ENCODE data around the gene CHST11. TPM values are rescaled to one million over a fixed set of nuclear protein-coding genes. Genes with fewer than 3 reads are reported as not detected.

Gene CHST11
- polyA plus RNA-seq, 1 donor (not counting 4 experiments of a cell fraction or from before 2014, with no cell fraction given), result 11.9 TPM

DNA sequence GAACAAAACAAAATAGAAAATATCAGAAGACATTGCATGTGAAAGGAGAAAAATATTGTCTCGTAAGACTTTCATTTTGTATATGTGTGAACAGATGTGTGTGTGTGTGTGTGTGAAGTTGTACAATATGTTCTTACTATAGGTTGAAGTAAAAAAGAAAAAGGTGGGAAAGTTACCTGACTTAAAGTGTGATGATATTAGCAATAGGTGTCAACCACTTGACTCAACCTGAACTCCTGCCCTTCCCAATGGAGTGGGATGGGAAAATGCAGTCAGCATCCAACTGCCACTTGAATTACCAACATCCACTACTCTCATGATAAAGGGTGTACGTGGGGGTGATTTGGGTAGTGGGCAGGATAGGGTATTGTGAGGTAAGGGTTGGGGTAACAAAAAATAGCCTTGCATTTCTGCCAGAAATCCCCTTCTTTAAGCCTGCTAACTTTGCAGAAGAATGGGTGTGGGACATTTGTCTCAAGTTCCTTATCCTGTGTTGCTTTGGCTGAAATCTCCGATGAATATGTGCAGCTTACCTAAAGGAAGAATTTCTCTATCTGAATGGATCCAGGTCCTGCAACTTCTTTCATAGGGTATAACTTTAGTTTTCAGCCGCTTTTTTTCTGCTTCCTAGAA lies 181.6 kb downstream of the CHST11 start:
- Histone ChIP-seq H3K9me3 (ENCODE audit: control insufficient read depth, low read depth, low read length) (no peaks in the 10 kb centered on the region), H3K9me1 (ENCODE audit: control insufficient read depth, extremely low read depth, insufficient read depth, low read length) (no peaks in the 10 kb centered on the region), H4K20me1 (ENCODE audit: control insufficient read depth, extremely low read depth, insufficient read depth, low read length) (no peaks in the 10 kb centered on the region), H3K79me2 (ENCODE audit: control insufficient read depth, insufficient read depth, low read length) (no peaks in the 10 kb centered on the region), H3K27me3 (ENCODE audit: control insufficient read depth, extremely low read depth, insufficient read depth, low read length) (no peaks in the 10 kb centered on the region), H2AFZ (ENCODE audit: control insufficient read depth, low read length) (no peak overlapping the region), H3K4me1 (ENCODE audit: control insufficient read depth, extremely low read depth, insufficient read depth, low read length) (no peaks in the 10 kb centered on the region), H3K27ac (ENCODE audit: control insufficient read depth, insufficient read depth, low read length) (no peak overlapping the region), H3K9ac (ENCODE audit: control insufficient read depth, extremely low read depth, insufficient read depth, low read length) (no peak overlapping the region), H3K4me2 (ENCODE audit: control insufficient read depth, extremely low read depth, insufficient read depth, low read depth, low read length) (no peak overlapping the region), H3K4me3 (ENCODE audit: control insufficient read depth in 2 of 3, extremely low read depth in 1 of 3, insufficient read depth in 2 of 3, low read depth in 1 of 3, low read length in 3 of 3) (no peak overlapping the region), H3K36me3 (ENCODE audit: control insufficient read depth in 2 of 2, extremely low read depth in 1 of 2, insufficient read depth in 2 of 2, low read length in 2 of 2) (no peaks in the 10 kb centered on the region)
- TF ChIP-seq, protein P1, sequence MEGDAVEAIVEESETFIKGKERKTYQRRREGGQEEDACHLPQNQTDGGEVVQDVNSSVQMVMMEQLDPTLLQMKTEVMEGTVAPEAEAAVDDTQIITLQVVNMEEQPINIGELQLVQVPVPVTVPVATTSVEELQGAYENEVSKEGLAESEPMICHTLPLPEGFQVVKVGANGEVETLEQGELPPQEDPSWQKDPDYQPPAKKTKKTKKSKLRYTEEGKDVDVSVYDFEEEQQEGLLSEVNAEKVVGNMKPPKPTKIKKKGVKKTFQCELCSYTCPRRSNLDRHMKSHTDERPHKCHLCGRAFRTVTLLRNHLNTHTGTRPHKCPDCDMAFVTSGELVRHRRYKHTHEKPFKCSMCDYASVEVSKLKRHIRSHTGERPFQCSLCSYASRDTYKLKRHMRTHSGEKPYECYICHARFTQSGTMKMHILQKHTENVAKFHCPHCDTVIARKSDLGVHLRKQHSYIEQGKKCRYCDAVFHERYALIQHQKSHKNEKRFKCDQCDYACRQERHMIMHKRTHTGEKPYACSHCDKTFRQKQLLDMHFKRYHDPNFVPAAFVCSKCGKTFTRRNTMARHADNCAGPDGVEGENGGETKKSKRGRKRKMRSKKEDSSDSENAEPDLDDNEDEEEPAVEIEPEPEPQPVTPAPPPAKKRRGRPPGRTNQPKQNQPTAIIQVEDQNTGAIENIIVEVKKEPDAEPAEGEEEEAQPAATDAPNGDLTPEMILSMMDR (optimal IDR thresholded peaks at IDR 0.05 in 1 of 3, IDR thresholded peaks at IDR 0.05 in 1 of 3, conservative IDR thresholded peaks at IDR 0.05 in 1 of 3; ENCODE audit: extremely low read depth in 1 of 3, insufficient read depth in 2 of 3, low read length in 3 of 3), result no peak
- TF ChIP-seq EZH2 (IDR thresholded peaks at IDR 0.05; ENCODE audit: low read length), result no peak
- DNase-seq (ENCODE audit: low read depth, low spot score), result no peak
- no peak for FAIRE-seq
- dilution Hi-C loops (cut with MboI; ENCODE audit: extremely low pct_ligation_motif_present, low sequenced_read_pairs), result no loop called here

DNA sequence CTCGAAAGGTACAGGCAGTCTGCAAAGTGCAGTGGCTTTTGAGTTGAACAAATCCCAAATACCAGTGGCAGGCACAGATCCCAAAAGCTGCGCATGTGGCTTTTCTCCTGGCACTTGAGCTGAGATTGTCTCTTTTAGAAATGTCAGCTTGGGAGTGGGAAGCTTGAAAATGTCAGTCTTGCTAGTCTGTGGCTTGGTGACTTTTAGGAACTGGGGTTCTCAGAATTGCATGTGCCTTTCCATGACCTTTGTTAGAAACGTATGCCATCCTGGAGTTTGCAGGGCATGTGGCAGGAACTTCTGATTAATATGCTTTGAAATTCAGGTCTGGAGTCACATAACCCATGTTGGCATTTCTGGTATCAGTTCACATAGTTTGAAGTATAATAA lies 182.1 kb downstream of the CHST11 start:
- FAIRE-seq (no peak), DNase-seq (ENCODE audit: low read depth, low spot score) (no peak)
- Histone ChIP-seq H3K36me3 (ENCODE audit: control insufficient read depth in 2 of 2, extremely low read depth in 1 of 2, insufficient read depth in 2 of 2, low read length in 2 of 2) (no peaks in the 10 kb centered on the region), H3K4me2 (ENCODE audit: control insufficient read depth, extremely low read depth, insufficient read depth, low read depth, low read length) (no peak overlapping the region), H3K9me1 (ENCODE audit: control insufficient read depth, extremely low read depth, insufficient read depth, low read length) (no peaks in the 10 kb centered on the region), H3K4me3 (ENCODE audit: control insufficient read depth in 2 of 3, extremely low read depth in 1 of 3, insufficient read depth in 2 of 3, low read depth in 1 of 3, low read length in 3 of 3) (no peak overlapping the region), H3K9me3 (ENCODE audit: control insufficient read depth, low read depth, low read length) (no peaks in the 10 kb centered on the region), H3K79me2 (ENCODE audit: control insufficient read depth, insufficient read depth, low read length) (no peaks in the 10 kb centered on the region), H4K20me1 (ENCODE audit: control insufficient read depth, extremely low read depth, insufficient read depth, low read length) (no peaks in the 10 kb centered on the region), H3K9ac (ENCODE audit: control insufficient read depth, extremely low read depth, insufficient read depth, low read length) (no peak overlapping the region), H3K4me1 (ENCODE audit: control insufficient read depth, extremely low read depth, insufficient read depth, low read length) (no peaks in the 10 kb centered on the region), H3K27me3 (ENCODE audit: control insufficient read depth, extremely low read depth, insufficient read depth, low read length) (no peaks in the 10 kb centered on the region), H2AFZ (ENCODE audit: control insufficient read depth, low read length) (no peak overlapping the region), H3K27ac (ENCODE audit: control insufficient read depth, insufficient read depth, low read length) (no peak overlapping the region)
- TF ChIP-seq, protein P1 (optimal IDR thresholded peaks at IDR 0.05 in 1 of 3, IDR thresholded peaks at IDR 0.05 in 1 of 3, conservative IDR thresholded peaks at IDR 0.05 in 1 of 3; ENCODE audit: extremely low read depth in 1 of 3, insufficient read depth in 2 of 3, low read length in 3 of 3), result no peak
- TF ChIP-seq EZH2 (IDR thresholded peaks at IDR 0.05; ENCODE audit: low read length), result no peak
- dilution Hi-C loops (cut with MboI; ENCODE audit: extremely low pct_ligation_motif_present, low sequenced_read_pairs), result no loop called here
